ENCODE data around the gene RNF34.

- TF ChIP-seq CTCF (IDR thresholded peaks at IDR 0.05; ENCODE audit: insufficient read depth, low read length, poor library complexity, severe bottlenecking), result no peak
- TF ChIP-seq EZH2phosphoT487 (conservative IDR thresholded peaks at IDR 0.05; ENCODE audit: low read length), result no peak
Measured at GRCh38 chr12:121420109-121420508, 20.2 kb downstream of the RNF34 start.

All from SU-DHL-6 (cell line).